COLO668 (cell line): ENCODE results near the gene MAP3K20.
"Not testable (repeated sequence)": the region's sequence is repeated elsewhere in the genome, so short reads cannot be mapped to it uniquely, and the experiment has no call there.

Experiments used
- DNase-seq: peaks from one replicate; lab custom pipeline; 2025; ENCODE audit not compliant: unreplicated experiment; lab: John Stamatoyannopoulos, UW

Gene MAP3K20

GRCh38 chr2:173193925-173194324 lies 118.3 kb downstream of the MAP3K20 start:
- no peak for DNase-seq

GRCh38 chr2:173195100-173195499 lies 119.5 kb downstream of the MAP3K20 start:
- no peak for DNase-seq

- DNase-seq, result no peak
These were observed 120.4 kb downstream of the MAP3K20 start for GRCh38 chr2:173196080-173196479.

- DNase-seq, result no peak
These were observed 121.0 kb downstream of the MAP3K20 start for GRCh38 chr2:173196638-173197037.

- no peak for DNase-seq
These were observed 122.7 kb downstream of the MAP3K20 start for GRCh38 chr2:173198327-173198726.

- no peak for DNase-seq
These were observed 123.6 kb downstream of the MAP3K20 start for GRCh38 chr2:173199294-173199693.

- no peak for DNase-seq
These were observed 126.9 kb downstream of the MAP3K20 start for GRCh38 chr2:173202570-173202969.

GRCh38 chr2:173204316-173204715 lies 128.7 kb downstream of the MAP3K20 start:
- DNase-seq, result no peak

GRCh38 chr2:173205375-173205774 lies 129.7 kb downstream of the MAP3K20 start:
- no peak for DNase-seq

- DNase-seq, result not testable (repeated sequence)
These were observed 131.5 kb downstream of the MAP3K20 start for GRCh38 chr2:173207124-173207523.

GRCh38 chr2:173210270-173211196 lies 134.9 kb downstream of the MAP3K20 start:
- peak; percentile 63 for DNase-seq

- no peak for DNase-seq
These were observed 137.5 kb downstream of the MAP3K20 start for GRCh38 chr2:173213181-173213580.

GRCh38 chr2:173214213-173214612 lies 138.6 kb downstream of the MAP3K20 start:
- no peak for DNase-seq

GRCh38 chr2:173215316-173215715 lies 139.7 kb downstream of the MAP3K20 start:
- no peak for DNase-seq

GRCh38 chr2:173216051-173216450 lies 140.4 kb downstream of the MAP3K20 start:
- no peak for DNase-seq

GRCh38 chr2:173216668-173217067 lies 141.0 kb downstream of the MAP3K20 start:
- no peak for DNase-seq

GRCh38 chr2:173217116-173217840 lies 141.6 kb downstream of the MAP3K20 start:
- DNase-seq, result no peak

GRCh38 chr2:173218326-173219056 lies 142.8 kb downstream of the MAP3K20 start:
- no peak for DNase-seq

GRCh38 chr2:173221132-173221695 lies 145.6 kb downstream of the MAP3K20 start:
- no peak for DNase-seq

GRCh38 chr2:173221937-173222594 lies 146.4 kb downstream of the MAP3K20 start:
- DNase-seq, result no peak

- no peak for DNase-seq
These were observed 148.2 kb downstream of the MAP3K20 start for GRCh38 chr2:173223871-173224270.
